ENCODE data around the gene NAALADL2.

The NAALADL2 gene

GRCh38 chr3:174859114-174859735 is at the start of gene NAALADL2:
NAALADL2 (plus strand) TSS chr3:174859334.
- no peak for DNase-seq

- DNase-seq = no peak
These were observed 48.9 kb upstream of the NAALADL2 start for GRCh38 chr3:174810254-174810653.

GRCh38 chr3:174812172-174812862 is 46.8 kb upstream of the NAALADL2 start:
- DNase-seq = no peak

- DNase-seq = no peak
These were observed 43.4 kb upstream of the NAALADL2 start for GRCh38 chr3:174815750-174816149.

GRCh38 chr3:174820885-174821284 is 38.2 kb upstream of the NAALADL2 start:
- DNase-seq = no peak

- peak in 7 of 56 donors; percentile 2 to 28 (median 7) for DNase-seq
These were observed 37.7 kb upstream of the NAALADL2 start for GRCh38 chr3:174821477-174821876.

- DNase-seq = no peak
These were observed 36.8 kb upstream of the NAALADL2 start for GRCh38 chr3:174822320-174822719.

GRCh38 chr3:174826069-174826468 is 33.1 kb upstream of the NAALADL2 start:
- no peak for DNase-seq

GRCh38 chr3:174844746-174845145 is 14.4 kb upstream of the NAALADL2 start:
- no peak for DNase-seq

GRCh38 chr3:174846055-174846454 is 13.1 kb upstream of the NAALADL2 start:
- DNase-seq = no peak

- no peak for DNase-seq
These were observed 4.1 kb upstream of the NAALADL2 start for GRCh38 chr3:174854987-174855386.

- no peak for DNase-seq
These were observed 1.8 kb upstream of the NAALADL2 start for GRCh38 chr3:174857301-174857700.

- no peak for DNase-seq
These were observed 781 bp upstream of the NAALADL2 start for GRCh38 chr3:174858353-174858752.

GRCh38 chr3:174859756-174860155 is 622 bp downstream of the NAALADL2 start:
- DNase-seq = no peak

- no peak for DNase-seq
These were observed 3.0 kb downstream of the NAALADL2 start for GRCh38 chr3:174862101-174862500.

- no peak for DNase-seq
These were observed 3.5 kb downstream of the NAALADL2 start for GRCh38 chr3:174862666-174863065.

- no peak for DNase-seq
These were observed 4.4 kb downstream of the NAALADL2 start for GRCh38 chr3:174863488-174863887.

- DNase-seq = no peak
These were observed 10.3 kb downstream of the NAALADL2 start for GRCh38 chr3:174869448-174869847.

- no peak for DNase-seq
These were observed 14.9 kb downstream of the NAALADL2 start for GRCh38 chr3:174873832-174874657.

GRCh38 chr3:174882789-174883188 is 23.7 kb downstream of the NAALADL2 start:
- no peak for DNase-seq

- no peak for DNase-seq
These were observed 24.9 kb downstream of the NAALADL2 start for GRCh38 chr3:174883881-174884675.

Measured in amygdala (tissue), 56 donors.